ELF-1 (cell line): ENCODE results near the gene MAP3K13.

Source experiments
- DNase-seq: peaks from one replicate; pipeline ENCODE4 v3.0.0-alpha.2; 2016; ENCODE audit warnings: low read depth, low spot score

MAP3K13 gene

DNA sequence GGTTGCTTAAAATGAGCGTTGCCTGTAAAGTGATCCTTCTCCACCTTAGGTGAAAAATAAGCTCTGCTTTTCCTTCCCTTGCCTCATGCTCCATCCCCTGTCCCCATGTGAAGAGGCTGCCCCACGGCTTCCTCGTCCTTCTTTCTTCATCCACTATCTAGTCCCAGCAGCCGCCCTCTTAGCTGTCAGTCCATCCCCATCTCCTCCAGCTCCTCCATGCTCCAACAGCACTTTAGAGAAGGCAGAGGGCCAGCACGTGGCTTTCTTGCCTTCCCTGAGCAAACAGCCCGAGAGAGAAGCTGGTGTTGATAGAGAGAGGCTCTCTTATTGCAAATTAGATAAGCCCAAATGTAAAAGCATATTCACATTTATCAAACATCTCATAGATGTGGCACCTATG is 144.9 kb downstream of the MAP3K13 start:
- DNase-seq: no peak

DNA sequence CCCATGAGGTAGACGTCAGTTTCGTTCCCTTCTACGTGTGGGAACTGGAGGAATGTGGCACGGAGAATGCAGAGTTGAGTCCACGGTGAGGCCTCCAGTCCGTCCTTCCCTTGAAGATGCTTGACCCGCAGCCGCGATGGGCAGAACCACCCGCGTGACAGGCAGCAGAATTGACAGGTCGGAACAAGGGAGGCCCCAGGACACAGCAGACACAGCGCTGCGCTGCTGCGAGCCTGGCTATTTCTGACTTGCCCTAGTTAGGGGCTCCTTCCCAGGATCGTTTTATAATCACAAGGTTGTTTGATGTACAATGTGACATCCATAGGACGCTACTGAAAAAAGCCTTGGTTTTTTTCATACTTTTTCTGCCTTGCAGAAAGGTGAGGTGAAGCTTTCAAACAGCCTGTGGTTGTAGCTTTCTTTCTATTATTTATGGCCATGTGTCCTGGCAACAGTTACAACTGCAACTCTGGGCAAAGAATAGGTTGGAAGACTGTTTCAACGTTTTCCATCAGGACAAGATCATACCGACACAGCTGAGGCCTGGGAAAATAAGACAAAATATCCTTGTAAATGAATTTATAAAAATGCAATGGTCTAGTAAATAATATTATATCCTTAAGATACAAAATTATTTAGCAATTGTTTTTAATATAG is 145.5 kb downstream of the MAP3K13 start:
- no peak for DNase-seq

DNA sequence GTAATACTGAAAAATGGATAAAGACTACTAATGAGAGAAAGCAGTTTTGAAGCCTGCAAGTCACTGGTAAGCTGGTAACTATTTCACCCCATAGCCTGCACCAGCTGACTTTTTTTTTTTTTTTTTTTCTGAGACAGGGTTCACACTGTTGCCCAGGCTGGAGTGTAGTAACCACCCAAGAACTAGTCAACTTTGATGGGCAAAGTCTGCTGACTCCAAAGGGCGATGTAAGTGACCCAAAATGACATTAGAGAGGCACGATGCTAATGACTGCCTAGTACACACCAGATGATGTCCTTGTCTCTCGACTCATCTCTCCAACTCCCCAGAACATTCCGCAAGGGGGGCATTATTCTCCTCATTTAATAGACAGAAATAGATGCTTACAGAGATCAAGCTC is 148.8 kb downstream of the MAP3K13 start:
- no peak for DNase-seq

DNA sequence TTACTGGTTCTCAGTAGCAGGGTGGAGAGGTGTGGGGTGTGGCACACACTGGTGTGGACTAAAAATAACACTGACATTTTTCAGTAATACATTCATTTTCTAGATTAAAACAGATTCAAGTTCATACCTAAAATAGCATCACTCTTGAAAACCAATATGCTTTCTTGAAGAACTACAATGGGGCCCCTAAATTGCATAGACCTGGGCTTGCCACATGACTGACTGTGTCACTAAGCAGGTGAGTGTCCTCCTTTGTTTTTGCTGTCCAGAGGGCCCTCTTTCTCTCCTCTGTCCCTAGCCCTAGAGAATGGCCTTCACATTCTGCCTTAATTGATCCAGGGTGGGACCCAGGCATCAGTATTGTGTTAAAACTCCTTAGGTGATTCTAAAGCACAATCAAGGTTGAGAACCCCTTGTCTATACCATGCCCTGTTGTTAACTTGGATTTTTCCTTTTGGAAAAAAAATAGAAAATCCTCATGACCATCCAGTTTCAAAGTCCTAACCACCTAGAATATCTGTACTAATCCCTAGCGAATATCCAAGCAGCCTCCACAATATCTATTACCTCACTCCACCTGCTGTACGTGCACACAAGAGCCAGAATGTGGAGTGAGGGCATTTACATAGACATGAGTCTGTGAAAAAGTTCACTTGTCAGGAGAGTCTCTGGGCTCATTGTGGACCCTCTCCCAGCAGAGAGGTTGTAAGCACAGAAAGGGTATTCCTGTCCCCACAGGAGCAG is 154.6 kb downstream of the MAP3K13 start:
- no peak for DNase-seq

DNA sequence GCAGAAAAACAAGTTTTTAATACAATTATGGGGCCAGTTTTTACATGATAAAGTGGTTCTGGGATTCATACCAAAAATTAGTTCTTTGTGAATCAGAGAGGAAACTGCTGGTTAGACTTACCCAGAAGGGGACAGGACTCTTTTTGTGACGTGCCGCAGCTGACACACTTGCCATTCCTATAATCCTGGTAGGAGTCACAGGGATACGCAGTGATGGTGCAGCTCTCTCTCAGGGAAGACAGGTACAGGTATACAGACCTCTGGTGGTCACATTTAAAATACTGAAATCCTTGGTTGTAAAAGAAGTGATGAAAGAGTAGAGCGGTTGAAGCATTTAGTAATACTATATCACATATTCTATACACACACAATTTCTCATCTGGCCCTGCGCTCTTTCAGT is 156.1 kb downstream of the MAP3K13 start:
- DNase-seq: no peak

DNA sequence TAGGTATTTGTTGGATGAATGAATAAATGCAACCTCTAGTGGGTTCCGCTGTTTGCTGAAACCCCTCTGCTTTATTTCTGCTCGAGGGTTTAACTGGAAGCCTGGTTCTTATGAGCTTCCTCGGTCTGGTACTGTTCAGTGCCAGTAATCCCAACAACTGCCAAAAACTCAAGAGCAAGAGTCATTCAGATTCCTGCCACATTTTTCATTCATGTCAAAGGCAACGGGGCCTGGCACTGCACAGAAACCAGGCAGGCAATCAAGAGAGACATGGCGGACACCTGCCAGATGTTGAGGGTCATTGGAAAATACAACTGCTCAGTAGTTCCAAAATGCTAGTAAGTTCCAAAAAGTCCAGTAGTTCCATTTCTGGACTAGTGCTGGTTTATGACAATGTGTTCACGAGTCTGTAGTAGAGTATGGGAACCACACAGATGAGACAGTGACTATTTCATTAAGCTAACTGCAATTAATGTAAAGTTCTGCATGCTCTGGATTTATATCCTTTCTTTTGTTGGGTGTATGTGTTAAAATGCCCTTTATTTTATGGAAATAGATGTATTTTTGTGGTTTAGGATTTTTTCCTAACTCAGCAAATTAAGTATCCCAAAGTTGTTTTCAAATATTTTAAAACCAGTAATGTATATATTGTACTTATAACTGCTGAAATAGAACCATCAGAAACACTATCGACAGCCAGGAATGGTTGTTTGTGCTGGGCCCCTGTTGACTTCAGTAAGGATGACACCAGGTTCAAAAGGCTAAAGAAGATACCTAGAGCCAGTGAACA is 158.6 kb downstream of the MAP3K13 start:
- DNase-seq: no peak

DNA sequence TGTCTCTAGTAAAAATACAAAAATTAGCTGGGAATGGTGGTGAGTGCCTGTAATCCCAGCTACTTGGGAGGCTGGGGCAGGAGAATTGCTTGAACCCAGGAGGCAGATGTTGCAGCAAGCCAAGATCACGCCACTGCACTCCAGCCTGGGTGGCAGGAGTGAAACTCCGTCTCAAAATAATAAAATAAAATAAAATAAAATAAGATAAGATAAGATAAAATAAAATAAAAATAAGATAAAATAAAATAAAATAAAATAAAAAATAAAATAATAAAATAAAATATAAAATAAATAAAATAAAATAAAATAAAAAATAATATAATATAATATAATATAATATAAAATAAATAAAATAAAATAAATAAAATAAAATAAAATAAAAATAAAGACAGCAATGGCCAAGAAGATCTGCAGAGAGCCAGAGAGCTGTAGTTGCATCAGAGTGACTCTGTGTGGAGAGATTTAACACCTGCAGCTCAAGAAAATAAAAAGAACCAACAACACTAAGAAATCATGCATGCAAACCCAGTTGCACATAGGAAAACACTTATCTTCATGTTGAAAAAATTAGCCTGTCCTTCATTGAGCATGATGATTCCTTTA is 163.5 kb downstream of the MAP3K13 start:
- DNase-seq: no peak

DNA sequence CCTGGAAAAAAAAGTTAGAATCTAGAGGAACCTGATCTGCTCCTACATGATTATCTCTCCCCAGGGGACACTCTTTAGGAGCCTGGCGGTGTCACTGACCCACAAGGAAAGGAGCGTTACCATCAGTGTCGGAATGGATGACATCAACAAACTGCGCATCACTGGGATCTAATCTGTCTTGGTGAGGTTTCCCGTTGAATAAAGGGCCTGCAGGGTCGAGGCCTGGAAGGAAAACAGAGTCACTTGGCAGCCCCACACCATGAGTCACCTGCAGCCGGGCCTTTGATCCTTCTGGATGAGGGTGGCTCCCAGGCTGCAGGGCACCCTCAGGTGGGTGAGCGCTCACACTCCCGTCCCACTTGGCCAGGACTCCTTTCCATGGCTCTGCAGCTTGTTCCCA is 164.4 kb downstream of the MAP3K13 start:
- peak; percentile 63 for DNase-seq

DNA sequence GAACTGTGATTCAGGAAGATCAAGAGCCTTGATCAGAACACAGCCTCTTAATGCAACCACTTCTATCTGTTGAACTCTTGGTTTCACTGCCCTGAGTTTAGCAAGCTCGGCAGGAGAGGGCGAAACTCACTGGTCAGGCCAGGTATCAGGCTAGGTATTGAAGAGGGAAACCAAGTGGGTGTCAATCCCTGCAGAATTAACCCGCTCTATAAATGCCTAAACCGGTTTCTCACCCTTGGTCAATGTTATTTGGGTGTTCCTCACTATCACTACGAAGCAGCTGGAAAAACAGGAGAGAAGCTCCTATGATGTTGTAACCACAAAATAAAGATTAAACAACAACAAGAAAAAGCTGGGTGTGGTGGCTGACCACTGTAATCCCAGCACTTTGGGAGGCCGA is 165.6 kb downstream of the MAP3K13 start:
- no peak for DNase-seq

DNA sequence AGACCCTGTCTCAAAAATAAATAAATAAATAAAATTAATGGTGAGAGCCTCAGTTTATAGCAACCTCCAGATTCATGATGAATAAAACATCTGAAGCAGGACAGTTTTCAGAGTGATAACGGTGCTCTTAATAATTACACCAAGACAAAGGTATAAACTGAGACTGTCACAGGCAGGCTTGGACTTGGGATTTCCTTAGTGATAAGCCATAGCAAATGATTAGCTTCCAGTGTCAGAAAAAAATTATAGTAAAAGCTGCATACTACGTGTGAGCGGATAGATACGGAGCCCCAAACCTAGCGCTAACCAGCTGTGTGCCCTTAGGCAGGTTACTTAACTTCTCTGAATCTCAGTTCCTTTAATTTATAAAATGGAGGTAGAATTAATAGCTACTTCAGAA is 167.9 kb downstream of the MAP3K13 start:
- DNase-seq: no peak

DNA sequence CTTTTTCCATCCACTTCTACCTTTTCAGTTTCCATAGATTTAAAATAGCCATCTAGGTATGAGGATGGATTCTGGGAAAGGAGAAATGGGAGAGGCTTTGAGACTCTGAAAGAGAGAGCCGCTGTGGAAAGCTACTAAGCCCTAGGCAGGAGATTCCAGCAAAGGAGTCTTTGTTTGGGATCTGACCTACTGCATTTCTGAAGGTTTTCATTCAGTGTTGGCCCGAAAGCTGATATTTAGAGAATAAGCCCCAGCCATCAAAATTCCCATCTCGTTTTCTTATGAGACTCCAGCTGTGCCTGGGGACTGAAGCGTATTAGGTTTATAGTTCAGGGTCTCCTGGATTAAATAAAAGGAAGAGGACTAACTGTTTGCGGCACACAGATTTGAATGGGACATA is 170.0 kb downstream of the MAP3K13 start:
- DNase-seq: no peak

DNA sequence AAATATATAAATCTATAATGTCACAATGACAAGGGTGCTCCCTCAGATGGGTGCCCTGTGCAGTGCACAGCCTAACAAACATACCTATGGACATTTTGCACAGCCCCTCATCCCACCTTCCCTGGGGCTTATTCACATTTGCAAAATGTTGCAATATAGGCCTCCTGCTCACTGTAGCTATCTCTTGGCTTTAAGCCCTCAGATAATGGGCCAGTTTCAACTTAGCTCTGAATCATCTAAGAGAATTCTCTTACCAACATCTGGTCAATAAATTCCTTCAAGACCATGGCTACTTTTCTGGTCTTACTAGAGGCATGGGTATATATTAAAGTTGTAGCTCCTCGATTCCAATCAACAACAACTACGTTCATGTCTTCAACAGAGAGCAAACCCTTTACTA is 171.6 kb downstream of the MAP3K13 start:
- no peak for DNase-seq

DNA sequence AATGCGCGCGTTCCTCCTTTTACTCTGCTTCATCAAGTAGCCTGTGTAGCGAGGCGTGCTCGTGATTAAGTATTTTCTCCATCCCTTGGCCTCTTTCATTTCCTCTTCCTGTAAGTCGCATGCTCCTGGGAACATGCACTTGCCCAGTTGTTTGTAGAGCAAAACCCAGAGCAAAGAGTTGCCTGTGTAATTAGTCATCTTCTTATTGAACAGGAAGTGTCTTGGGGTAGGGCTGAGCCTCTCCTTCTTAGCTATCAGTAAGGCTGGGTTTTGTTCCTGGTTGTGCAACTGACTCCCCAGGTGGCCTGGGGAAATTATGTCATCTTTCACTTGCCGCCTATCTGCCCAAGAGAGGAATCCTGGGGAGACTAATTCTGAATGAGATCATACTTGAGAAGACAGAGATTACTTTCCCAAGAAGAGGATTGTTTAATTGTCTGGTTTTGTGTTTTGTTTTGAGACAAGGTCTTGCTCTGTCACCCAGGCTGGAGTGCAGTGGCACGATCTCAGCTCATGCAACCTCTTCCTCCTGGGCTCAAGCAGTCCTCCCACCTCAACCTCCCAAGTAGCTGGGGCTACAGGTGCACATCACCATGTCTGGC is 174.5 kb downstream of the MAP3K13 start:
- DNase-seq: peak; percentile 51
